Activated CD4-positive, alpha-beta T cell treated with anti-CD3 and anti-CD28 coated beads, Interleukin-2, amount 50 U/mL, for 24 hours (primary cell): Measurements from ENCODE around the gene ACOT8.
"Not testable (repeated sequence)": the region's sequence is repeated elsewhere in the genome, so short reads cannot be mapped to it uniquely, and the experiment has no call there.

Experiments used
- DNase-seq, 2 donors: peaks; one replicate each; pipeline ENCODE4 v3.0.0-alpha.2; 2020; ENCODE audit warnings: low read depth in 1 of 2, low spot score in 1 of 2

Gene ACOT8

GRCh38 chr20:45857114-45857881 lies at the start of gene ACOT8, which contains the start of gene ZSWIM3:
Gene ACOT8, minus strand, starts transcription at chr20:45857392. Its CDS starts 77 bp downstream, at chr20:45857315.
Gene ZSWIM3, plus strand, starts transcription at chr20:45857614. Its CDS starts 212 bp downstream, at chr20:45857826.
- DNase-seq, result peak; percentile 68 to 97

GRCh38 chr20:45905505-45906079 lies 48.4 kb upstream of the ACOT8 start:
- no peak for DNase-seq

GRCh38 chr20:45904583-45905504 lies 47.7 kb upstream of the ACOT8 start:
- DNase-seq, result no peak

- no peak for DNase-seq
Measured at GRCh38 chr20:45902199-45902701, 45.1 kb upstream of the ACOT8 start.

GRCh38 chr20:45901332-45901731 lies 44.1 kb upstream of the ACOT8 start:
- not testable (repeated sequence) for DNase-seq

- no peak for DNase-seq
Measured at GRCh38 chr20:45899046-45899835, 42.0 kb upstream of the ACOT8 start.

- no peak for DNase-seq
Measured at GRCh38 chr20:45898285-45898684, 41.1 kb upstream of the ACOT8 start.

- DNase-seq, result no peak
Measured at GRCh38 chr20:45897692-45898091, 40.5 kb upstream of the ACOT8 start.

- DNase-seq, result no peak
Measured at GRCh38 chr20:45897289-45897688, 40.1 kb upstream of the ACOT8 start.

- no peak for DNase-seq
Measured at GRCh38 chr20:45896641-45897161, 39.5 kb upstream of the ACOT8 start.

GRCh38 chr20:45894797-45895196 lies 37.6 kb upstream of the ACOT8 start:
- DNase-seq, result no peak

- DNase-seq, result no peak
Measured at GRCh38 chr20:45893831-45894230, 36.6 kb upstream of the ACOT8 start.

GRCh38 chr20:45892828-45893500 lies 35.8 kb upstream of the ACOT8 start:
- DNase-seq, result no peak

- no peak for DNase-seq
Measured at GRCh38 chr20:45892049-45892825, 35.0 kb upstream of the ACOT8 start.

GRCh38 chr20:45890985-45891983 lies 34.1 kb upstream of the ACOT8 start, which contains the start of the genes CTSA and NEURL2:
Gene CTSA, plus strand, starts transcription at chr20:45891335. Its CDS starts 234 bp downstream, at chr20:45891569.
Gene NEURL2, minus strand, starts transcription at chr20:45891208. Its CDS starts 217 bp downstream, at chr20:45890991.
- DNase-seq, result peak; percentile 76 to 84

GRCh38 chr20:45890077-45890984 lies 33.1 kb upstream of the ACOT8 start:
- DNase-seq, result peak in 1 of 2 donors; percentile 24
